ENCODE results near the gene NFATC2IP.

The NFATC2IP gene

GRCh38 chr16:28980929-28981328 is 30.2 kb downstream of the NFATC2IP start:
- DNase-seq (ENCODE audit: low read depth in 2 of 2), result no peak
- no peak overlapping the region for H3K4me3 ChIP-seq (replicated peaks in 1 of 2; ENCODE audit: low read depth in 2 of 2, low read length in 2 of 2)
- TF ChIP-seq CTCF (IDR thresholded peaks at IDR 0.05; ENCODE audit: low read depth, low read length), result no peak

- peak in 1 of 2 donors; percentile 29 for DNase-seq (ENCODE audit: low read depth in 2 of 2)
- TF ChIP-seq CTCF (IDR thresholded peaks at IDR 0.05; ENCODE audit: low read depth, low read length), result peak; percentile 84
- H3K4me3 ChIP-seq (replicated peaks in 1 of 2; ENCODE audit: low read depth in 2 of 2, low read length in 2 of 2), result no peak overlapping the region
These were observed 30.8 kb downstream of the NFATC2IP start for GRCh38 chr16:28981517-28981916.

GRCh38 chr16:28982418-28982817 is 31.7 kb downstream of the NFATC2IP start:
- no peak for DNase-seq (ENCODE audit: low read depth in 2 of 2)
- no peak for TF ChIP-seq CTCF (IDR thresholded peaks at IDR 0.05; ENCODE audit: low read depth, low read length)
- H3K4me3 ChIP-seq (replicated peaks in 1 of 2; ENCODE audit: low read depth in 2 of 2, low read length in 2 of 2), result no peak overlapping the region

- no peak for DNase-seq (ENCODE audit: low read depth in 2 of 2)
- H3K4me3 ChIP-seq (replicated peaks in 1 of 2; ENCODE audit: low read depth in 2 of 2, low read length in 2 of 2), result no peak overlapping the region
- TF ChIP-seq CTCF (IDR thresholded peaks at IDR 0.05; ENCODE audit: low read depth, low read length), result no peak
These were observed 32.2 kb downstream of the NFATC2IP start for GRCh38 chr16:28982949-28983348.

GRCh38 chr16:28983644-28984043 is 32.9 kb downstream of the NFATC2IP start:
- TF ChIP-seq CTCF (IDR thresholded peaks at IDR 0.05; ENCODE audit: low read depth, low read length), result no peak
- no peak for DNase-seq (ENCODE audit: low read depth in 2 of 2)
- H3K4me3 ChIP-seq (replicated peaks in 1 of 2; ENCODE audit: low read depth in 2 of 2, low read length in 2 of 2), result no peak overlapping the region

GRCh38 chr16:28984091-28984490 is 33.4 kb downstream of the NFATC2IP start:
- no peak overlapping the region for H3K4me3 ChIP-seq (replicated peaks in 1 of 2; ENCODE audit: low read depth in 2 of 2, low read length in 2 of 2)
- DNase-seq (ENCODE audit: low read depth in 2 of 2), result no peak
- no peak for TF ChIP-seq CTCF (IDR thresholded peaks at IDR 0.05; ENCODE audit: low read depth, low read length)

GRCh38 chr16:28984619-28985135 is 33.9 kb downstream of the NFATC2IP start, which contains the start of gene LAT:
Gene LAT (plus strand): TSS chr16:28985052. CDS start chr16:28985418, 366 bp downstream.
- TF ChIP-seq CTCF (IDR thresholded peaks at IDR 0.05; ENCODE audit: low read depth, low read length), result no peak
- no peak within 1 kb of the TSS for H3K4me3 ChIP-seq (replicated peaks in 1 of 2; ENCODE audit: low read depth in 2 of 2, low read length in 2 of 2)
- no peak for DNase-seq (ENCODE audit: low read depth in 2 of 2)
